Fibroblast of lung (primary cell): ENCODE measurements around the gene AHCYL1. TPM values are rescaled to one million over a fixed set of nuclear protein-coding genes. Genes with fewer than 3 reads are reported as not detected.

Experiments used
- DNase-seq, 2 donors: peaks; one replicate each; pipeline versions ENCODE4 v3.0.0 to v3.0.0-alpha.2; 2010; ENCODE audit warnings: low read depth in 2 of 2
- H2AFZ ChIP-seq: 2 replicates; pipeline ENCODE4 v1.5.1; 2012; ENCODE audit warnings: low read length, control low read depth, inconsistent platforms
- H3K27ac ChIP-seq: 2 replicates; pipeline ENCODE4 v1.5.1; 2011; ENCODE audit warnings: low read length, control low read depth; ENCODE audit not compliant: insufficient read depth
- H3K27me3 ChIP-seq: 2 replicates; pipeline ENCODE4 v1.5.1; 2011; ENCODE audit warnings: mild to moderate bottlenecking, low read length; ENCODE audit not compliant: control insufficient read depth, insufficient read depth
- H3K36me3 ChIP-seq: 2 replicates; pipeline ENCODE4 v1.5.1; 2011; ENCODE audit warnings: low read length; ENCODE audit not compliant: control insufficient read depth, insufficient read depth
- H3K4me1 ChIP-seq: 2 replicates; pipeline ENCODE4 v1.5.1; 2011; ENCODE audit warnings: low read length; ENCODE audit not compliant: control insufficient read depth, insufficient read depth; ENCODE audit errors: extremely low read depth
- H3K4me2 ChIP-seq: 2 replicates; pipeline ENCODE4 v1.5.1; 2011; ENCODE audit warnings: low read length, control low read depth; ENCODE audit not compliant: insufficient read depth; ENCODE audit errors: extremely low read depth
- H3K4me3 ChIP-seq, 4 experiments: fragments of 200-600 bp in 1 of 4; sonication (generic) in 1 of 4; replicated peaks in 1 of 4; 2 replicates each; pipeline ENCODE4 v1.5.1; 2011 to 2016; ENCODE audit warnings: low read length in 4 of 4, low read depth in 3 of 4, mild to moderate bottlenecking in 3 of 4, control low read depth in 2 of 4, inconsistent platforms in 1 of 4, mixed read lengths in 1 of 4; ENCODE audit not compliant: insufficient read depth in 1 of 4; ENCODE audit errors: control extremely low read depth in 1 of 4
- H3K79me2 ChIP-seq: 2 replicates; pipeline ENCODE4 v1.5.1; 2012; ENCODE audit warnings: mild to moderate bottlenecking, low read length, inconsistent platforms; ENCODE audit not compliant: control insufficient read depth, insufficient read depth
- H3K9ac ChIP-seq: 2 replicates; pipeline ENCODE4 v1.5.1; 2011; ENCODE audit warnings: mild to moderate bottlenecking, low read length, control low read depth; ENCODE audit not compliant: insufficient read depth
- H3K9me3 ChIP-seq: 2 replicates; pipeline ENCODE4 v1.5.1; 2012; ENCODE audit warnings: low read depth, low read length; ENCODE audit not compliant: control insufficient read depth, insufficient read depth
- H4K20me1 ChIP-seq: 2 replicates; pipeline ENCODE4 v1.5.1; 2011; ENCODE audit warnings: low read length; ENCODE audit not compliant: control insufficient read depth, insufficient read depth; ENCODE audit errors: extremely low read depth
- EZH2 ChIP-seq: IDR thresholded peaks from 2 replicates; pipeline ENCODE4 v1.5.1; 2012; ENCODE audit warnings: low read length, control low read depth, mild to moderate bottlenecking; ENCODE audit errors: missing control alignments
- polyA plus RNA-seq, 2 donors: library from polyadenylated mRNA; depleted of rRNA in 1 of 2; stranded (reverse) in 1 of 2; unstranded in 1 of 2; fragments of >200 nt; gene quantifications; 2 replicates each; pipeline ENCODE4 v1.2.1, GENCODE V29; 2011 to 2012; ENCODE audit warnings: missing spikeins in 1 of 2
- total RNA-seq: library from RNA; depleted of rRNA; stranded (reverse); fragments of >200 nt; gene quantifications from 2 replicates; pipeline ENCODE4 v1.2.1, GENCODE V29; 2014
- TF ChIP-seq, protein P1 (sequence below), 2 donors: IDR thresholded peaks in 1 of 2; conservative IDR thresholded peaks in 1 of 2; 1 replicate in 1 of 2; 2 replicates in 1 of 2; pipeline ENCODE4 v1.5.1; 2011 to 2012; ENCODE audit warnings: low read length in 2 of 2, control low read depth in 1 of 2, inconsistent platforms in 1 of 2, low read depth in 1 of 2, mild to moderate bottlenecking in 1 of 2

AHCYL1 gene
- total and polyA plus RNA-seq, 2 donors (not counting 1 experiment from before 2014, with no cell fraction given) = 70.5 to 83.3 TPM

DNA sequence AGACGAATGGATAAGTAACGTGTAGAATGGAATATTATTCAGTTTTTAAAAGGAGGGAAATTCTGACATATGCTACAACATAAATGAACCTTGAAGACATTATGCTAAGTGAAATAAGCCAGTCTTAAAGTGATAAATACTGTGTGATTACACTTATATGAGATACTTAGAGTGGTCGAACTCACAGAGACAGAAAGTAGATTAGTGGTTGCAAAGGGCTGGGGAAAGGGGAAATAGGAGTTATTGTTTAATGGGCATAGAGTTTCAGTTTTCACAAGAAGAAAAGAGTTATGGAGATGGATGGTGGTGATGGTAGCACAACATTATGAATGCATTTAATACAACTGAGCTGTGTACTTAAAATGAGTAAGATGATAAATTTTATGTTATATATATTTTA lies 14.7 kb upstream of the AHCYL1 start:
- TF ChIP-seq, protein P1, sequence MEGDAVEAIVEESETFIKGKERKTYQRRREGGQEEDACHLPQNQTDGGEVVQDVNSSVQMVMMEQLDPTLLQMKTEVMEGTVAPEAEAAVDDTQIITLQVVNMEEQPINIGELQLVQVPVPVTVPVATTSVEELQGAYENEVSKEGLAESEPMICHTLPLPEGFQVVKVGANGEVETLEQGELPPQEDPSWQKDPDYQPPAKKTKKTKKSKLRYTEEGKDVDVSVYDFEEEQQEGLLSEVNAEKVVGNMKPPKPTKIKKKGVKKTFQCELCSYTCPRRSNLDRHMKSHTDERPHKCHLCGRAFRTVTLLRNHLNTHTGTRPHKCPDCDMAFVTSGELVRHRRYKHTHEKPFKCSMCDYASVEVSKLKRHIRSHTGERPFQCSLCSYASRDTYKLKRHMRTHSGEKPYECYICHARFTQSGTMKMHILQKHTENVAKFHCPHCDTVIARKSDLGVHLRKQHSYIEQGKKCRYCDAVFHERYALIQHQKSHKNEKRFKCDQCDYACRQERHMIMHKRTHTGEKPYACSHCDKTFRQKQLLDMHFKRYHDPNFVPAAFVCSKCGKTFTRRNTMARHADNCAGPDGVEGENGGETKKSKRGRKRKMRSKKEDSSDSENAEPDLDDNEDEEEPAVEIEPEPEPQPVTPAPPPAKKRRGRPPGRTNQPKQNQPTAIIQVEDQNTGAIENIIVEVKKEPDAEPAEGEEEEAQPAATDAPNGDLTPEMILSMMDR (conservative IDR thresholded peaks at IDR 0.05 in 1 of 2, IDR thresholded peaks at IDR 0.05 in 1 of 2; ENCODE audit: low read depth in 1 of 2, low read length in 2 of 2) = no peak
- TF ChIP-seq EZH2 = no peak
- Histone ChIP-seq H2AFZ (no peak overlapping the region), H3K4me2 (no peak overlapping the region), H3K9ac (no peak overlapping the region), H3K79me2 (no peaks in the 10 kb centered on the region), H4K20me1 (no peaks in the 10 kb centered on the region), H3K4me1 (no peaks in the 10 kb centered on the region), H3K4me3 (no peak overlapping the region), H3K27ac (no peak overlapping the region), H3K36me3 (no peaks in the 10 kb centered on the region), H3K9me3 (no peaks in the 10 kb centered on the region), H3K27me3 (no peaks in the 10 kb centered on the region)
- DNase-seq = no peak

GRCh38 chr1:109971559-109971958 lies 13.0 kb upstream of the AHCYL1 start:
- H3K79me2 ChIP-seq = no peaks in the 10 kb centered on the region
- no peaks in the 10 kb centered on the region for H3K9me3 ChIP-seq
- no peak for DNase-seq
- H2AFZ ChIP-seq = no peak overlapping the region
- TF ChIP-seq, protein P1 (conservative IDR thresholded peaks at IDR 0.05 in 1 of 2, IDR thresholded peaks at IDR 0.05 in 1 of 2; ENCODE audit: low read depth in 1 of 2, low read length in 2 of 2) = no peak
- no peak for TF ChIP-seq EZH2
- no peaks in the 10 kb centered on the region for H3K36me3 ChIP-seq
- H3K27me3 ChIP-seq = no peaks in the 10 kb centered on the region
- no peaks in the 10 kb centered on the region for H4K20me1 ChIP-seq
- H3K9ac ChIP-seq = no peak overlapping the region
- H3K4me3 ChIP-seq = no peak overlapping the region
- peaks cover 5% of the 10 kb centered on the region for H3K4me1 ChIP-seq
- H3K4me2 ChIP-seq = no peak overlapping the region
- H3K27ac ChIP-seq = no peak overlapping the region

GRCh38 chr1:109974191-109974590 lies 10.4 kb upstream of the AHCYL1 start:
- TF ChIP-seq EZH2 = no peak
- TF ChIP-seq, protein P1 (conservative IDR thresholded peaks at IDR 0.05 in 1 of 2, IDR thresholded peaks at IDR 0.05 in 1 of 2; ENCODE audit: low read depth in 1 of 2, low read length in 2 of 2) = no peak
- Histone ChIP-seq H2AFZ (no peak overlapping the region), H3K36me3 (no peaks in the 10 kb centered on the region), H3K9ac (no peak overlapping the region), H3K4me2 (no peak overlapping the region), H3K4me3 (no peak overlapping the region), H3K79me2 (no peaks in the 10 kb centered on the region), H3K4me1 (peaks cover 12% of the 10 kb centered on the region), H3K9me3 (no peaks in the 10 kb centered on the region), H3K27ac (no peak overlapping the region), H3K27me3 (no peaks in the 10 kb centered on the region), H4K20me1 (no peaks in the 10 kb centered on the region)
- no peak for DNase-seq
